Measurements from ENCODE around the gene BACH2. TPM values are rescaled to one million over a fixed set of nuclear protein-coding genes. Genes with fewer than 3 reads are reported as not detected.

BACH2 gene
- total RNA-seq, 2 experiments from 2014 or later: 157 to 170 TPM

GRCh38 chr6:90233213-90233612, 63.4 kb downstream of the BACH2 start:
- ATAC-seq (ENCODE audit: poor library complexity) (peak; percentile 32), DNase-seq (peak in 3 of 14 experiments; percentile 25 to 49 (median 43))
- Histone ChIP-seq H3K27ac (ENCODE audit: low read depth in 1 of 2, low read length in 2 of 2) (peak overlapping the region; percentile 16 to 80), H3K9me3 (ENCODE audit: control insufficient read depth in 1 of 2, insufficient read depth in 1 of 2, low read length in 2 of 2) (no peaks in the 10 kb centered on the region), H3K4me3 (ENCODE audit: low read length) (no peak overlapping the region), H3K27me3 (ENCODE audit: control insufficient read depth in 1 of 2, insufficient read depth in 2 of 2, low read length in 2 of 2) (no peaks in the 10 kb centered on the region), H3K36me3 (ENCODE audit: insufficient read depth, low read length) (no peaks in the 10 kb centered on the region), H3K4me1 (ENCODE audit: insufficient read depth, low read length) (peaks cover 63% of the 10 kb centered on the region)
- ChIA-PET CTCF (no interaction called here), POLR2A (interaction anchor here (0.7 to 2.9 kb wide), 6 partner anchors 12 to 58 kb away, joined by 3 to 15 read pairs (median 4); no protein-coding TSS in a partner anchor)
- Mint-ChIP-seq H3K27me3 (no peaks in the 10 kb centered on the region), H3K27ac (peak overlapping the region; percentile 96), H3K36me3 (ENCODE audit: low read depth) (peaks cover 24% of the 10 kb centered on the region), H3K9me3 (no peaks in the 10 kb centered on the region), H3K4me3 (peak overlapping the region; percentile 69), H3K4me1 (ENCODE audit: low read depth) (peaks cover 97% of the 10 kb centered on the region)
- intact Hi-C loops (cut with DNase I, micrococcal nuclease): loop anchor here in 1 of 2 experiments (5.0 kb wide), 2 partner anchors 41 to 54 kb away; no protein-coding TSS in a partner anchor
- TF ChIP-seq CTCF (IDR thresholded peaks at IDR 0.05): no peak

GRCh38 chr6:90231798-90232197, 64.8 kb downstream of the BACH2 start:
- CTCF ChIA-PET: no interaction called here
- peak overlapping the region; percentile 96 for H3K27ac Mint-ChIP-seq
- peaks cover 97% of the 10 kb centered on the region for H3K4me1 Mint-ChIP-seq (ENCODE audit: low read depth)
- peak overlapping the region; percentile 26 for H3K4me3 Mint-ChIP-seq
- no peaks in the 10 kb centered on the region for H3K9me3 ChIP-seq (ENCODE audit: control insufficient read depth in 1 of 2, insufficient read depth in 1 of 2, low read length in 2 of 2)
- ATAC-seq (ENCODE audit: poor library complexity) (no peak), DNase-seq (no peak)
- TF ChIP-seq CTCF (IDR thresholded peaks at IDR 0.05): no peak
- H3K4me1 ChIP-seq (ENCODE audit: insufficient read depth, low read length): peaks cover 57% of the 10 kb centered on the region
- no peaks in the 10 kb centered on the region for H3K27me3 Mint-ChIP-seq
- H3K36me3 ChIP-seq (ENCODE audit: insufficient read depth, low read length): no peaks in the 10 kb centered on the region
- H3K36me3 Mint-ChIP-seq (ENCODE audit: low read depth): peaks cover 25% of the 10 kb centered on the region
- H3K9me3 Mint-ChIP-seq: no peaks in the 10 kb centered on the region
- intact Hi-C loops (cut with DNase I, micrococcal nuclease): loop anchor here in 1 of 2 experiments (5.0 kb wide), 2 partner anchors 39 to 56 kb away; no protein-coding TSS in a partner anchor
- no peaks in the 10 kb centered on the region for H3K27me3 ChIP-seq (ENCODE audit: control insufficient read depth in 1 of 2, insufficient read depth in 2 of 2, low read length in 2 of 2)
- peak overlapping the region in 1 of 2 donors; percentile 80 for H3K27ac ChIP-seq (ENCODE audit: low read depth in 1 of 2, low read length in 2 of 2)
- no peak overlapping the region for H3K4me3 ChIP-seq (ENCODE audit: low read length)
- POLR2A ChIA-PET: interaction anchor here (0.9 to 2.9 kb wide), 6 partner anchors 12 to 53 kb away, joined by 3 to 15 read pairs (median 4); no protein-coding TSS in a partner anchor

- Mint-ChIP-seq H3K4me3 (peak overlapping the region; percentile 40), H3K36me3 (ENCODE audit: low read depth) (peaks cover 24% of the 10 kb centered on the region), H3K27ac (peak overlapping the region; percentile 96), H3K4me1 (ENCODE audit: low read depth) (peaks cover 97% of the 10 kb centered on the region), H3K27me3 (no peaks in the 10 kb centered on the region), H3K9me3 (no peaks in the 10 kb centered on the region)
- DNase-seq (no peak), ATAC-seq (ENCODE audit: poor library complexity) (no peak)
- H3K4me1 ChIP-seq (ENCODE audit: insufficient read depth, low read length): peaks cover 52% of the 10 kb centered on the region
- H3K9me3 ChIP-seq (ENCODE audit: control insufficient read depth in 1 of 2, insufficient read depth in 1 of 2, low read length in 2 of 2): no peaks in the 10 kb centered on the region
- H3K27me3 ChIP-seq (ENCODE audit: control insufficient read depth in 1 of 2, insufficient read depth in 2 of 2, low read length in 2 of 2): no peaks in the 10 kb centered on the region
- TF ChIP-seq CTCF (IDR thresholded peaks at IDR 0.05): no peak
- intact Hi-C loops (cut with DNase I, micrococcal nuclease): loop anchor here in 1 of 2 experiments (5.0 kb wide), 2 partner anchors 39 to 56 kb away; no protein-coding TSS in a partner anchor
- no peaks in the 10 kb centered on the region for H3K36me3 ChIP-seq (ENCODE audit: insufficient read depth, low read length)
- CTCF ChIA-PET: no interaction called here
- H3K4me3 ChIP-seq (ENCODE audit: low read length): no peak overlapping the region
- H3K27ac ChIP-seq (ENCODE audit: low read depth in 1 of 2, low read length in 2 of 2): peak overlapping the region in 1 of 2 donors; percentile 80
- POLR2A ChIA-PET: interaction anchor here (0.9 to 2.9 kb wide), 4 partner anchors 13 to 53 kb away, joined by 3 to 15 read pairs (median 8); no protein-coding TSS in a partner anchor
Observed at GRCh38 chr6:90231308-90231707, 65.3 kb downstream of the BACH2 start.
